Measurements from ENCODE around the gene GRM5. TPM values are rescaled to one million over a fixed set of nuclear protein-coding genes. Genes with fewer than 3 reads are reported as not detected.

Gene GRM5
- total RNA-seq, 4 donors from 2014 or later, result 0.16 to 0.44 (median 0.19) TPM; not detected in 1

DNA sequence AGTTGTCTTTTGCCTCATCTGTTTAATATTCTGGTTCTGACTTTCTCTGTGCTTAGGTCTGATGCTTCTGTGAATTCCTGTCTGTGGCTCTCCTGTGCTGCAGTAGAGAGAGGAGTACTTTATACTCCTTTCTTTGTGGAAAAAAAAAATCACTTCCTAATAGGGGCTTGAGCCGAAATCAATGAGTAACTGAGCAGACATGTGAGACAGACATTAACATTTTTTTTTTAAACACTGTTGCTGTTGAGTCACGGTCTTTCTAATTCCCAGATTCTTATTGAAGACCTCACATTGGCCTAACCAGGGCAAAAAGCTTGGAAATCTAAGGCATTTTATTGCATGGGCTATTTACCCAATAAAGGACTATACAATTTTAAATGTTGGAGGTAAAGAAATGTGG is 86.1 kb downstream of the GRM5 start:
- TF ChIP-seq, protein P1, sequence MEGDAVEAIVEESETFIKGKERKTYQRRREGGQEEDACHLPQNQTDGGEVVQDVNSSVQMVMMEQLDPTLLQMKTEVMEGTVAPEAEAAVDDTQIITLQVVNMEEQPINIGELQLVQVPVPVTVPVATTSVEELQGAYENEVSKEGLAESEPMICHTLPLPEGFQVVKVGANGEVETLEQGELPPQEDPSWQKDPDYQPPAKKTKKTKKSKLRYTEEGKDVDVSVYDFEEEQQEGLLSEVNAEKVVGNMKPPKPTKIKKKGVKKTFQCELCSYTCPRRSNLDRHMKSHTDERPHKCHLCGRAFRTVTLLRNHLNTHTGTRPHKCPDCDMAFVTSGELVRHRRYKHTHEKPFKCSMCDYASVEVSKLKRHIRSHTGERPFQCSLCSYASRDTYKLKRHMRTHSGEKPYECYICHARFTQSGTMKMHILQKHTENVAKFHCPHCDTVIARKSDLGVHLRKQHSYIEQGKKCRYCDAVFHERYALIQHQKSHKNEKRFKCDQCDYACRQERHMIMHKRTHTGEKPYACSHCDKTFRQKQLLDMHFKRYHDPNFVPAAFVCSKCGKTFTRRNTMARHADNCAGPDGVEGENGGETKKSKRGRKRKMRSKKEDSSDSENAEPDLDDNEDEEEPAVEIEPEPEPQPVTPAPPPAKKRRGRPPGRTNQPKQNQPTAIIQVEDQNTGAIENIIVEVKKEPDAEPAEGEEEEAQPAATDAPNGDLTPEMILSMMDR (IDR thresholded peaks at IDR 0.05; ENCODE audit: low read depth), result no peak

DNA sequence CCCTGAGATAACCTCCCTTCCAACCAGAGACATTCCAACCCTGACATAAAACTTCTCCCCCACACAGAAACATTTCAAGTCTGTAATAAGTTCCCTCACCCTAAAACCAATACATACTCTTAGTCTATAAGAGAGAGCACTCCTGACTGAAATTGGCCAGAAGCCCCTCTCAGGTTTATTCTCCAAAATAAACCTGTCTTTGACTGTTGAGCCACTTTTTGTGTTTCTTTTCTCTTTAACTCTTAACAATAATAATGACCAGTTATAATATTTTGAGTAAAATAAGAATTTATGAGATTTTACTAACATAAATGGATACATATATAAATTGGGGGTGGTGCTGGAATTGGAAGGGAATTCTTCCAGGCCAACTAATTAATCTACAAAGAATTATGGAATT is 93.6 kb downstream of the GRM5 start:
- TF ChIP-seq, protein P1 (IDR thresholded peaks at IDR 0.05; ENCODE audit: low read depth), result no peak

DNA sequence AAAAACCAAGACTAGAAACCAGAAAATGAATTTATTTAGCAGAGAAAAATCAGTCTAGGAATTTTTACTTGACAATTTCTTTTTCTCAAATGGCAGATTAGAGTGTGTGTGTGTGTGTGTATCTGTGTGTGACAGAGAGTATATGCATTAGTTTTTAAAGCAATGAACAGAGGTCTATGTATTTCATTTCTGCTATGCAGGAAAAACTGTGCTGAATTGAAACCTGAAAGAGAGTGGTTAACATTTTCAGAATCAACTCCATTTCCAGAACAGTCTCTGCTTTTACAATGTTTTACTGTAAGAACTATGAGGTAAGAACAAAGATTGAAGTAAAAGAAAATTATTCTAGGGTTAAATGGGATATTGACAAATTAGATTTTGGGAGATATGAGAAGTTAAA is 114.8 kb downstream of the GRM5 start:
- TF ChIP-seq, protein P1 (IDR thresholded peaks at IDR 0.05; ENCODE audit: low read depth), result no peak

DNA sequence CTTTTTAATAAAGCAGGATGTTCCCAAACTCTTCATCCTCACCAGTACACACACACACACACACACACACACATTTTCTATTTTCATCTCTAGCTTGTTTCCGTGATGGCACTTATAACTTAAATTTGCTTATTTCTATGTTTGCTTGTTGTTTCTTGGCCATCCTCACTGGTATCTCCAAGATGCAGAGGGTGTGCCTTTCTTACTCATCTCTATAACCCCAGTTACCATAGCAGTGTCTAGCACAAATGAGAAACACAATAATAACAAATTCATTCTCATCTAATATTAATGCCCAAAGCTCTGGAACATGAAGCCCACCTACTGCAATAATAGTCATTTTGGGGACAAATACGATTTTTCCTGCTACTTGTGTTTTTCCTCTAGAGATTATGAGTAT is 156.3 kb downstream of the GRM5 start:
- TF ChIP-seq, protein P1 (IDR thresholded peaks at IDR 0.05; ENCODE audit: low read depth), result no peak

DNA sequence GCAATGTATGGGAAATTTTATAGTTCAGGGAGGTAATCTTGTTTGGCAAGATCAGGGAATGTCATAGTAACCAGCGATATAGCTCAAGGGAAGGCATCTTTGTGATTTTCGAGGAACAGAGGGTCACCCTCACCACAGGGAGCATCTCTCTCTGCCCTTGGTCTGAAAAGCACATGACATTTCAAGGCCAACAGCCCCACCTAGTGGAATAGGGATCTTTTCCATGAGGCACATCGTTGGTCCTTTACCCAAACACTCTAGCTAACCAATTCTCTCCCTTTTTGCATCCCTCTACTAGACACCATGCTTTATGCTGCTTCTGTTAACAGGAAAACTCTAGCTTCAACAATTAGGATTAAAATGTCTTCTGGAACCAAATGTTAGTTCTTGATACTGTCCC is 179.0 kb downstream of the GRM5 start:
- TF ChIP-seq, protein P1 (IDR thresholded peaks at IDR 0.05; ENCODE audit: low read depth), result no peak

DNA sequence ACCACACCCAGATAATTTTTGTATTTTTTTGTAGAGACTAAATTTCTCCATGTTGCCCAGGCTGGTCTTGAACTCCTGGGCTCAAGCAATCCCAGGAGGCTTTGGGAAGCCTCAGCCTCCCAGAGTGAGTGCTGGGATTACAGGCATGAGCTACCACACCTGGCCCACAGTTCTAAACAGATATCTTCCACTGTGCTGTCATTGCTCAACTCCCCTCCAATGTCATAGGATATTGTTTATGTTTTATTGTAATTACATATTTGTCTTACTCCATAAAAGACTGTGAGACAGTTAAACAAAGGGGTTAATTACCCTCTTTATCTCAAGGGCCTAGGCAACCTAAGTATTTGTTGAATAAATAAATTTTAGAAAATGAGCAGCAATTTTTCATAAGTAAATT is 204.2 kb downstream of the GRM5 start:
- TF ChIP-seq, protein P1 (IDR thresholded peaks at IDR 0.05; ENCODE audit: low read depth), result no peak

DNA sequence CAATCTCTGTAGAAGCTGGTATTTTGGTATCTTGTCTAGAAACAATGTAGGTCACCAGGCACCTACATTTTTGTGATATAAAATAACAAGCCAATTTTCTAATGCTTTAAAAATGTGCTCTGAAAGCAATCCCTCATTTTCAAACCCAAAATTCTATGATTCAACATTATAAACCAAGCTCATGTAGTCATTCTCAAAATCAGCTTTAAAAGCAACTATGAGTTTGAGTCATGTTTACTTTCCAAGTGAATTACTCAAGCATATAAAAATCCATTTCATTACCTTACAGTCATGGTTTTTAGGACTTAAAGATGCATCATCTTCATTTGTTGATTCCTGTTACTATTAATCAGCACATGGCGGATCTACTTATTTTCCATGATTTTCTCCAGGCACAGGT is 216.4 kb downstream of the GRM5 start:
- TF ChIP-seq, protein P1 (IDR thresholded peaks at IDR 0.05; ENCODE audit: low read depth), result no peak
